ENCODE data around the gene ZNF81. TPM values are rescaled to one million over a fixed set of nuclear protein-coding genes. Genes with fewer than 3 reads are reported as not detected.
"Not testable (repeated sequence)": the region's sequence is repeated elsewhere in the genome, so short reads cannot be mapped to it uniquely, and the experiment has no call there.

The ZNF81 gene
- total and polyA plus RNA-seq, 11 donors = 2.5 to 8.9 (median 6.8) TPM

GRCh38 chrX:47958761-47959342 lies 122.2 kb downstream of the ZNF81 start:
- ATAC-seq = no peak
- TF ChIP-seq POLR2A (IDR thresholded peaks at IDR 0.05) = no peak
- peak in 1 of 12 donors; percentile 19 for TF ChIP-seq CTCF (IDR thresholded peaks at IDR 0.05)
- Histone ChIP-seq H3K36me3 (no peaks in the 10 kb centered on the region), H3K27ac (no peak overlapping the region), H3K4me3 (no peak overlapping the region), H3K27me3 (no peaks in the 10 kb centered on the region), H3K4me1 (no peaks in the 10 kb centered on the region), H3K9me3 (peaks cover 0 to 2% (median 0%) of the 10 kb centered on the region in 12 donors)
- 38 to 46% (median 41%) methylated on average over 4 of the region's 4 CpGs for WGBS, 4 donors
- intact Hi-C loops (cut with DNase I) = no loop called here
- no peak for DNase-seq

DNA sequence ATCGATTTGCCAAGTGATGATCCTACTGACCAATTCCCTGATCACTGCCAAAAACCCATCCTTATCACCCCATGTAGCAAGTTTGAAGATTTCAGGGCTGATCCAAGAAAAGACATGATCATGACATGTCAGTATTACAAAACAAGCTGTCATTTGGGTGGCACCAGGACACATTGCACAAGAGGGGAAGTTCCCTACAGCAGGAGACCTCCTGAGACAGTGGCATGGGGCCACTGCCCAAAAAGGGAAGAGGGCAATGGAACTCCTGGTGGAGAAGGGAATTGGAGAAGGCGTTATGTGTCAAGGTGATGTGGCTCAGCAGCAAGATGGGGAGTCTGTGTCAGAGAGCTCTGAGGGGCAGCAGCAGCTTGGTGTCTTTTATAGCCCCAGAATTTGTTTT lies 123.7 kb downstream of the ZNF81 start:
- 56 to 80% (median 68%) methylated on average over 2 of the region's 2 CpGs for WGBS, 4 donors
- ATAC-seq (no peak), DNase-seq (no peak)
- TF ChIP-seq CTCF (IDR thresholded peaks at IDR 0.05) (no peak), POLR2A (IDR thresholded peaks at IDR 0.05) (no peak)
- H3K27ac ChIP-seq = no peak overlapping the region
- H3K9me3 ChIP-seq = peaks cover 0 to 13% (median 0%) of the 10 kb centered on the region in 12 donors
- H3K36me3 ChIP-seq = no peaks in the 10 kb centered on the region
- no peaks in the 10 kb centered on the region for H3K4me1 ChIP-seq
- no peak overlapping the region for H3K4me3 ChIP-seq
- intact Hi-C loops (cut with DNase I) = no loop called here
- no peaks in the 10 kb centered on the region for H3K27me3 ChIP-seq

DNA sequence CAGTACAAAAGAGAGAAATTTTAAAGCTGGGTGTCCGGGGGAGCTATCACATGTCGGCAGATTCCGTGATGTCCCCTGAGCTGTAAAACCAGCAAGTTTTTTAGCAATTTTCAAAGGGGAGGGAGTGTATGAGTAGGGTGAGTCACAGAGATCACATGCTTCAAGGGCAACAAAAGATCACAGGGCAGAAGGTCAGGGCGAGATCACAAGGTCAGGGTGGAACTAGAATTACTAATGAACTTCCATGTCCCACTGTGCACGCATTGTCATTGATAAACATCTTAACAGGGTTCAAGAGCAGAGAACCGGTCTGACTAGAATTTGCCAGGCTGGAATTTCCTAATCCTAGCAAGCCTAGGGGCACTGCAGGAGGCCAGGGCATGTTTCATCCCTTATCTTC lies 125.1 kb downstream of the ZNF81 start:
- ATAC-seq; H3K4me1 ChIP-seq; H3K4me3 ChIP-seq; H3K27ac ChIP-seq; H3K27me3 ChIP-seq; intact Hi-C loops (cut with DNase I); H3K36me3 ChIP-seq; DNase-seq: not testable (repeated sequence)
- WGBS, 4 donors = 73 to 88% (median 81%) methylated on average over 6 of the region's 6 CpGs
- peaks cover 0 to 22% (median 0%) of the 10 kb centered on the region in 12 donors for H3K9me3 ChIP-seq

DNA sequence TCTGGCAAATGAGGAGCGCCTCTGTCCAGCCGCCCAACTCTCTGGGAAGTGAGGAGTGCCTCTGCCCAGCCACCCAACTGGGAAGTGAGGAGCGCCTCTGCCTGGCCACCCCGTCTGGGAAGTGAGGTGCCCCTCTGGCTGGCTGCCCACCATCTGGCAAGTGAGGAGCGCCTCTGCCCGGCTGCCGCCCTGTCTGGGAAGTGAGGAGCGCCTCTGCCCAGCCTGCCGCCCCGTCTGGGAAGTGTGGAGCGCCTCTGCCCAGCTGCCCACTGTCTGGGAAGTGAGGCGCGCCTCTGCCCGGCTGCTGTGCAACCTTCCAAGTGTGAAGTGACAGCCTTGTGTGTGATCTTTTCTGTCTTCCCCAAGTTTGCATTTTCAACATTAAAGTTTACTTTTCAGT lies 128.8 kb downstream of the ZNF81 start:
- H3K36me3 ChIP-seq; H3K4me3 ChIP-seq; H3K27ac ChIP-seq; H3K27me3 ChIP-seq; intact Hi-C loops (cut with DNase I); DNase-seq; H3K4me1 ChIP-seq; ATAC-seq: not testable (repeated sequence)
- peaks cover 0 to 40% (median 0%) of the 10 kb centered on the region in 12 donors for H3K9me3 ChIP-seq
- WGBS, 4 donors = 78 to 96% (median 92%) methylated on average over 13 to 14 of the region's 14 CpGs

Other genes with a start within 250 kb of the ZNF81 start
- gene SYN1, start 217.0 kb upstream of the ZNF81 start, total RNA-seq = 10 to 100 TPM in 5 of 9 donors, 1 to 10 TPM in 4; 7.1 to 20.5 (median 11.2) TPM
- 10 to 100 TPM; 11.3 to 20.5 TPM for gene SYN1, start 217.0 kb upstream of the ZNF81 start, polyA plus RNA-seq
- gene CFP, start 207.0 kb upstream of the ZNF81 start, total RNA-seq = 10 to 100 TPM in 2 of 9 donors, 1 to 10 TPM in 6, under 1 TPM in 1; 0.98 to 24.7 (median 1.9) TPM
- 1 to 10 TPM; 1.2 to 1.6 TPM for gene CFP, start 207.0 kb upstream of the ZNF81 start, polyA plus RNA-seq
- gene ELK1, start 186.3 kb upstream of the ZNF81 start, total RNA-seq = 10 to 100 TPM; 23.7 to 35.3 (median 29.7) TPM
- 10 to 100 TPM in 1 of 2 donors, 1 to 10 TPM in 1; 9.9 to 67.2 TPM for gene ELK1, start 186.3 kb upstream of the ZNF81 start, polyA plus RNA-seq
- 100 to 1,000 TPM in 3 of 9 donors, 10 to 100 TPM in 6; 74.4 to 132 (median 96.5) TPM for gene UXT, start 177.7 kb upstream of the ZNF81 start, total RNA-seq
- 100 to 1,000 TPM; 113 to 193 TPM for gene UXT, start 177.7 kb upstream of the ZNF81 start, polyA plus RNA-seq
- 1 to 10 TPM; 1.8 to 4.8 (median 3.0) TPM for gene ZNF182, start 167.1 kb downstream of the ZNF81 start, total RNA-seq
- gene ZNF182, start 167.1 kb downstream of the ZNF81 start, polyA plus RNA-seq = 1 to 10 TPM; 1.9 to 2.5 TPM
- gene SPACA5, start 170.1 kb downstream of the ZNF81 start, total RNA-seq = not detected
- not detected for gene SPACA5, start 170.1 kb downstream of the ZNF81 start, polyA plus RNA-seq
- gene ZNF630, start 234.7 kb downstream of the ZNF81 start, total RNA-seq = 1 to 10 TPM; 1.7 to 4.3 (median 2.3) TPM
- 1 to 10 TPM; 1.3 to 1.6 TPM for gene ZNF630, start 234.7 kb downstream of the ZNF81 start, polyA plus RNA-seq